Left lobe of liver (tissue), 2 donors: ENCODE results near the gene RASA2. TPM values are rescaled to one million over a fixed set of nuclear protein-coding genes. Genes with fewer than 3 reads are reported as not detected.
"Not testable (repeated sequence)": the region's sequence is repeated elsewhere in the genome, so short reads cannot be mapped to it uniquely, and the experiment has no call there.

ENCODE experiments used
- ATAC-seq: fragments of 200-7000 bp; cut with Tn5 transposase; one replicate; pipeline ENCODE4 v1.9.1; 2020; ENCODE audit warnings: mild to moderate bottlenecking, moderate library complexity
- DNase-seq: peaks from one replicate; pipeline ENCODE4 v3.0.0-alpha.2; 2020; ENCODE audit warnings: low spot score
- total RNA-seq: library from RNA; stranded (reverse); gene quantifications from one replicate; pipeline ENCODE4 v1.2.1, GENCODE V29; 2021
- donor health status: DM: no; HTN: no; CAD: no; lungs with moderate emphysema.
- donor health status: DM: no; HTN: yes; CAD: no.

Gene RASA2
- total RNA-seq, 1 donor from 2014 or later = 3.7 TPM

- DNase-seq, ATAC-seq: not testable (repeated sequence)
Observed at GRCh38 chr3:141628334-141628733, 141.5 kb downstream of the RASA2 start.

GRCh38 chr3:141628868-141629441 is 142.1 kb downstream of the RASA2 start:
- not testable (repeated sequence) for ATAC-seq, DNase-seq

GRCh38 chr3:141629976-141630375 is 143.1 kb downstream of the RASA2 start:
- DNase-seq = peak; percentile 29
- no peak for ATAC-seq

- DNase-seq (no peak), ATAC-seq (no peak)
Observed at GRCh38 chr3:141632779-141633374, 146.1 kb downstream of the RASA2 start.

GRCh38 chr3:141642215-141642614 is 155.4 kb downstream of the RASA2 start:
- DNase-seq = no peak
- no peak for ATAC-seq

- DNase-seq (no peak), ATAC-seq (no peak)
Observed at GRCh38 chr3:141643391-141643790, 156.6 kb downstream of the RASA2 start.

GRCh38 chr3:141643796-141644195 is 157.0 kb downstream of the RASA2 start:
- no peak for ATAC-seq
- no peak for DNase-seq

- peak; percentile 78 for DNase-seq
- peak; percentile 90 for ATAC-seq
Observed at GRCh38 chr3:141644931-141645330, 158.1 kb downstream of the RASA2 start.

GRCh38 chr3:141646760-141647561 is 160.1 kb downstream of the RASA2 start:
- DNase-seq (no peak), ATAC-seq (peak; percentile 77)

GRCh38 chr3:141647562-141647915 is 160.7 kb downstream of the RASA2 start:
- ATAC-seq = no peak
- no peak for DNase-seq

GRCh38 chr3:141648055-141648910 is 161.5 kb downstream of the RASA2 start:
- ATAC-seq = peak; percentile 43

GRCh38 chr3:141649871-141650270 is 163.0 kb downstream of the RASA2 start:
- DNase-seq = no peak
- no peak for ATAC-seq

More at GRCh38 chr3:141648055-141648910, 161.5 kb downstream of the RASA2 start:
- DNase-seq = no peak

- no peak for ATAC-seq
- DNase-seq = no peak
Observed at GRCh38 chr3:141650783-141651182, 164.0 kb downstream of the RASA2 start.

GRCh38 chr3:141651409-141651808 is 164.6 kb downstream of the RASA2 start:
- ATAC-seq (no peak), DNase-seq (no peak)

GRCh38 chr3:141652349-141652748 is 165.5 kb downstream of the RASA2 start:
- ATAC-seq (no peak), DNase-seq (no peak)

GRCh38 chr3:141653847-141654246 is 167.0 kb downstream of the RASA2 start:
- DNase-seq = no peak
- ATAC-seq = no peak

- ATAC-seq = no peak
Observed at GRCh38 chr3:141655801-141656200, 169.0 kb downstream of the RASA2 start.

GRCh38 chr3:141656771-141657170 is 169.9 kb downstream of the RASA2 start:
- no peak for DNase-seq
- no peak for ATAC-seq

More at GRCh38 chr3:141655801-141656200, 169.0 kb downstream of the RASA2 start:
- DNase-seq = no peak

- DNase-seq (no peak), ATAC-seq (no peak)
Observed at GRCh38 chr3:141657516-141657915, 170.7 kb downstream of the RASA2 start.

- ATAC-seq = peak; percentile 96
- peak; percentile 65 for DNase-seq
Observed at GRCh38 chr3:141659821-141660613, 173.2 kb downstream of the RASA2 start.
